GM20431 (cell line): ENCODE measurements around the gene BTN2A1.
"Not testable (repeated sequence)": the region's sequence is repeated elsewhere in the genome, so short reads cannot be mapped to it uniquely, and the experiment has no call there.

Source experiments
- in situ Hi-C: fragments of 300-500 bp; cut with MseI, MboI; formaldehyde crosslinking; loops from one replicate; pipeline ENCODE4 v1.15.0; 2020; ENCODE audit warnings: low sequenced_read_pairs; ENCODE audit not compliant: unreplicated experiment

Gene BTN2A1

GRCh38 chr6:26486358-26486757, 28.6 kb downstream of the BTN2A1 start:
- in situ Hi-C loops = no loop called here

- in situ Hi-C loops = no loop called here
Measured at GRCh38 chr6:26487466-26487865, 29.7 kb downstream of the BTN2A1 start.

DNA sequence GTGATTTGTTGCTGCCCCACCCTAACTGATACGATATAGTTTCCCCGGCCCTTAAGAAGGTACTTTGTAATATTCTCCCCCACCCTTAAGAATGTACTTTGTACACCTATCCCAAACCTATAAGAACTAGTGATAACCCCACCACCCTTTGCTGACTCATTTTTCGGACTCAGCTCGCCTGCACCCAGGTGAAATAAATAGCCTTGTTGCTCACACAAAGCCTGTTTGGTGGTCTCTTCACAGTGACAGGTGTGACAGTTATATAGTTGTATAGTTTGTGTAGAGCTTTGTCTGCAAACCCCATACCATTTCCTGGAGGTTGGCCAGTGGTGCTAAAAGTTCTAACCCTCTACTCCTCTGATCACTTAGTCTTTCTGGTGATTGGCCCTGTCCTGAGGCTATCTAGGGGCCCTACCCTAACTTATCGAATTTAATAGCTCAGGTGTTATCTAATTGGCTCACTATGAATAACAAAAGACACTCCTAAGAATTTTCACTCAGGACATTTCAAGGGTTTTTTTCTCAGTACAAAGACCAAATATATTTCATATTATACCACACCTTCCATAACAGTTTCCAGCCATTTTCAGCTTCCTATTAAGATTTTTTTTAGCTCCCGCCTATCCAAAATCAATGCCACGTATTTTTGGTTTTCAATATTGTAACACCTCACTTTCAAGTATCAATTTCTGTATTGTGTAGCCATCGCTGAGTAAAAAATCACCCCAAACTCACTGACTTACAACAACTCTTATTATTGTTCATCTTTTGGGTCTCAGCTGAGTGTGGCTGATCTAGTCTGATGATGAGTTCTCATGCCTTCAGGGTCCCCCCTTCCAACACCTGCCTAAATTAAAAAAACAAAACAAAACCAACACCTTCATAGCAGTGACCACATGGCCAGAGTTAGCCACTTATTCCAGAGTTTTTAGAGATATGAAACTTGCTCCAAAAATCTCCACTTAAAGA, 32.5 kb downstream of the BTN2A1 start:
- in situ Hi-C loops = no loop called here

DNA sequence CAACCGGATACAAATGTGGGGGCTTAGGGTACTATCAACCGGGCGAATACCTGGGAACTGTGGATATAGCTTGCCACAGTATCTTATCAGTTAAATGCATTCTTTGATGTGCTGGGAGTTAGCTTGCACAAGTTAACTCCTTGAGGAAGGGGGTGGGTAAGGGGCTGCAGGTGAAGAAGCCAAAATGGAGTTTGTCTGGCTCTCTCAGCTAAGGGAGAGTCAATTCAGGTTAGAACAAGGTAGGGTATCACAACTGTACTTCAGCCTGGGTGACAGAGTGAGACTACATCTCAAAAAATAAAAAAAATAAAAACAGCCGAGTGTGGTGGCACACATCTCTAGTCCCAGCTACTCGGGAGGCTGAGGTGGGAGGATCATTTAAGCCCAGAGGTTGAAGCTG, 33.8 kb downstream of the BTN2A1 start:
- in situ Hi-C loops = no loop called here

- in situ Hi-C loops = no loop called here
Measured at GRCh38 chr6:26493258-26493657, 35.5 kb downstream of the BTN2A1 start.

DNA sequence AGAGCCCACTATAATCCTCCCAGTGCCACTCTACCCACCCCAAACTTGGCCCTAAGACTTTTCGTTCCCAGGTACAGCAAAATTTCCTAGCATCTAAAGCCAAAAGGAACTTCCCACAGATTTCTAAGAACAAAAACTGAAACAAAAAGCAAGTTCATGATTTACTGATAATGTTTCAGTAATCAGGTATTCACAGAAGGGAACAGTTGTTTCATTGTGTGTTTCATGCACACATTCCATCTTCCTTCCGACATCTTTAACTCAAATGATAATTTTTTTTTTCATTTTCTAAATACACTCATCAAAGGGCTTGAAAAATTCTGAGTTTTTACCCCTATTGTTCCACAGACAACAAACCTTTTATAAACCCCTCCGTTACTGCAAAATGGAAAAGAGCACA, 36.4 kb downstream of the BTN2A1 start:
- in situ Hi-C loops = no loop called here

GRCh38 chr6:26495281-26495680, 37.5 kb downstream of the BTN2A1 start:
- in situ Hi-C loops = no loop called here

DNA sequence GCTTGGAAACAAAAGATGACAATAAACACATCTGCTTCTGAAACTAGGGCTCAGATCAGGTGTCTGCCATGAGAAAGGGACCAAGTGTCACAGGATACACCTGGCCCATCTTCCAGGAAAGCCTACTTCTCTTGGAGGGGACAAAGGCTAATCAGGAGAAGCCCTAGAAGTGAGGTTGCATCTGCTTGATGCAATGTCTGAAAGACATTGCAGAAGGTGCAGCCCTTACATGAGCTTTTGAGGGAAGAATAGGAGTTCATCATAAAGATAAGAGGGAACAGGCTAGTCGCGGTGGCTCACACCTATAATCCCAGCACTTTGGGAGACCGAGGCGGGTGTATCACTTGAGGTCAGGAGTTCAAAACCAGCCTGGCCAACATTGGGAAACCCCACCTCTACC, 39.9 kb downstream of the BTN2A1 start:
- in situ Hi-C loops = no loop called here

- in situ Hi-C loops = no loop called here
Measured at GRCh38 chr6:26500102-26500501, 42.3 kb downstream of the BTN2A1 start, which contains the start of gene BTN1A1. Gene BTN1A1 (plus strand): TSS chr6:26500303. CDS start chr6:26501287, 984 bp downstream.

GRCh38 chr6:26501482-26501986, 43.8 kb downstream of the BTN2A1 start:
- in situ Hi-C loops = no loop called here

DNA sequence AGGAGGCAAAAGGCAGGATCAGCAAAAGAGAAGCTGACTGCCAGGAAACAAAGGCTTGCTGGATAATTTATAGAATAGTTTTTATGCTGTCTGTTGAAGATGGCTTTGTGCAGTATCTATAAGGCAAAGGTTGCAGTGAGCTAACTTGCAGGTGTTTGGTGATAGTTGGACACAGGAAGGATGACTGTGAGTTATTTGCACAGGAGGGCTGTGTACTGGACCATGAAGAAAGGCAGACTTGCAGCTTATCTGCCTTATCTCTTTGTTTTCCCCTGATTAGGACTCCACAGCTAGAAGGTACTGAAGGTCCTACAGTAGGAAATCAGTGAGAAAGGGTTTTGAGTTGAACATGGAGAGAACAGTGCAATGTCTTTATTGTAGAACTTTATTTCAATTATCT, 44.4 kb downstream of the BTN2A1 start:
- in situ Hi-C loops = no loop called here

GRCh38 chr6:26502626-26503025, 44.9 kb downstream of the BTN2A1 start:
- in situ Hi-C loops = no loop called here

GRCh38 chr6:26507658-26508057, 49.9 kb downstream of the BTN2A1 start:
- in situ Hi-C loops = no loop called here

- in situ Hi-C loops = not testable (repeated sequence)
Measured at GRCh38 chr6:26511033-26511432, 53.3 kb downstream of the BTN2A1 start.

- in situ Hi-C loops = no loop called here
Measured at GRCh38 chr6:26514984-26515383, 57.2 kb downstream of the BTN2A1 start.

GRCh38 chr6:26516481-26517427, 59.0 kb downstream of the BTN2A1 start:
- in situ Hi-C loops = no loop called here
